ENCODE data around the gene KIF6. TPM values are rescaled to one million over a fixed set of nuclear protein-coding genes. Genes with fewer than 3 reads are reported as not detected.
"Not testable (repeated sequence)": the region's sequence is repeated elsewhere in the genome, so short reads cannot be mapped to it uniquely, and the experiment has no call there.

The KIF6 gene
- 0.09 and 0.32 TPM in 2 replicates for total RNA-seq

GRCh38 chr6:39724787-39725631, at the start of gene KIF6:
TSS of gene KIF6 (minus strand) at chr6:39725408. CDS start at chr6:39725310, 98 bp downstream.
- intact Hi-C loops (cut with micrococcal nuclease): loop anchor here (2.0 kb wide), 1 partner anchor 498 kb away; no protein-coding TSS in a partner anchor

- intact Hi-C loops (cut with micrococcal nuclease): no loop called here
Observed at GRCh38 chr6:39773782-39774181, 48.6 kb upstream of the KIF6 start.

GRCh38 chr6:39772559-39773273, 47.5 kb upstream of the KIF6 start:
- intact Hi-C loops (cut with micrococcal nuclease): no loop called here

- intact Hi-C loops (cut with micrococcal nuclease): no loop called here
Observed at GRCh38 chr6:39770446-39770845, 45.2 kb upstream of the KIF6 start.

- intact Hi-C loops (cut with micrococcal nuclease): no loop called here
Observed at GRCh38 chr6:39769012-39769411, 43.8 kb upstream of the KIF6 start.

- intact Hi-C loops (cut with micrococcal nuclease): no loop called here
Observed at GRCh38 chr6:39765508-39766065, 40.4 kb upstream of the KIF6 start.

- intact Hi-C loops (cut with micrococcal nuclease): no loop called here
Observed at GRCh38 chr6:39760226-39760952, 35.2 kb upstream of the KIF6 start.

- intact Hi-C loops (cut with micrococcal nuclease): no loop called here
Observed at GRCh38 chr6:39758905-39759605, 33.8 kb upstream of the KIF6 start.

GRCh38 chr6:39756582-39756981, 31.4 kb upstream of the KIF6 start:
- intact Hi-C loops (cut with micrococcal nuclease): no loop called here

- intact Hi-C loops (cut with micrococcal nuclease): no loop called here
Observed at GRCh38 chr6:39755231-39755630, 30.0 kb upstream of the KIF6 start.

GRCh38 chr6:39754514-39755115, 29.4 kb upstream of the KIF6 start:
- intact Hi-C loops (cut with micrococcal nuclease): no loop called here

GRCh38 chr6:39753725-39754045, 28.5 kb upstream of the KIF6 start:
- intact Hi-C loops (cut with micrococcal nuclease): no loop called here

- intact Hi-C loops (cut with micrococcal nuclease): no loop called here
Observed at GRCh38 chr6:39752835-39753724, 27.9 kb upstream of the KIF6 start.

GRCh38 chr6:39746795-39747194, 21.6 kb upstream of the KIF6 start:
- intact Hi-C loops (cut with micrococcal nuclease): no loop called here

GRCh38 chr6:39733704-39734103, 8.5 kb upstream of the KIF6 start:
- intact Hi-C loops (cut with micrococcal nuclease): no loop called here

- intact Hi-C loops (cut with micrococcal nuclease): no loop called here
Observed at GRCh38 chr6:39731565-39731964, 6.4 kb upstream of the KIF6 start.

- intact Hi-C loops (cut with micrococcal nuclease): no loop called here
Observed at GRCh38 chr6:39729945-39730344, 4.7 kb upstream of the KIF6 start.

GRCh38 chr6:39725632-39725997, 407 bp upstream of the KIF6 start:
- intact Hi-C loops (cut with micrococcal nuclease): loop anchor here (2.0 kb wide), 1 partner anchor 499 kb away; no protein-coding TSS in a partner anchor

- intact Hi-C loops (cut with micrococcal nuclease): not testable (repeated sequence)
Observed at GRCh38 chr6:39723350-39723749, 1.9 kb downstream of the KIF6 start.

- intact Hi-C loops (cut with micrococcal nuclease): no loop called here
Observed at GRCh38 chr6:39714802-39715201, 10.4 kb downstream of the KIF6 start.

Measured in T-helper 2 cell treated with Interferon-gamma antibody and Interleukin-4, amounts not matched to agents 100 ng/mL and 5 ng/mL, for 36 hours (primary cell).